Gastrocnemius medialis (tissue), 4 donors: ENCODE data around the gene SPACDR. TPM values are rescaled to one million over a fixed set of nuclear protein-coding genes. Genes with fewer than 3 reads are reported as not detected.

Source experiments
- ATAC-seq, 2 donors: fragments of 150-250 bp; one replicate each; pipeline ENCODE4 v1.9.1; 2016
- DNase-seq, 2 donors: peaks; one replicate each; pipeline ENCODE4 v3.0.0-alpha.2; 2019
- H3K27ac ChIP-seq, 4 donors: fragments of 200-600 bp; sonication (generic); 1 replicate in 1 of 4; 2 replicates in 3 of 4; pipeline ENCODE4 v1.5.1; 2016 to 2018; ENCODE audit warnings: mild to moderate bottlenecking in 2 of 4, moderate library complexity in 1 of 4
- H3K27me3 ChIP-seq, 3 donors: fragments of 200-600 bp; sonication (generic) in 2 of 3; 1 replicate in 1 of 3; 2 replicates in 2 of 3; pipeline versions ENCODE4 v1.5.1 to v1.6.0; 2016 to 2019; ENCODE audit warnings: mild to moderate bottlenecking in 1 of 3, moderate library complexity in 1 of 3
- H3K36me3 ChIP-seq, 2 donors: fragments of 200-600 bp; sonication (generic) in 1 of 2; one replicate each; pipeline ENCODE4 v1.5.1; 2017 to 2018
- H3K4me1 ChIP-seq, 2 donors: fragments of 200-600 bp; sonication (generic) in 1 of 2; one replicate each; pipeline ENCODE4 v1.5.1; 2016 to 2017; ENCODE audit warnings: mild to moderate bottlenecking in 2 of 2
- H3K4me3 ChIP-seq, 4 donors: fragments of 200-600 bp; sonication (generic) in 3 of 4; 1 replicate in 1 of 4; 2 replicates in 3 of 4; pipeline ENCODE4 v1.5.1; 2016 to 2019; ENCODE audit warnings: mild to moderate bottlenecking in 2 of 4
- H3K9me3 ChIP-seq, 3 donors: fragments of 200-600 bp; sonication (generic) in 2 of 3; 1 replicate in 1 of 3; 2 replicates in 2 of 3; pipeline ENCODE4 v1.5.1; 2016 to 2019
- CTCF ChIP-seq, 5 experiments: fragments of 450-650 bp in 3 of 5; fragments of 200-600 bp in 2 of 5; sonication (generic) in 2 of 5; IDR thresholded peaks in 4 of 5; conservative IDR thresholded peaks in 1 of 5; 1 replicate in 4 of 5; 2 replicates in 1 of 5; pipeline ENCODE4 v1.5.1; 2016 to 2019; ENCODE audit warnings: antibody characterized with exemption in 5 of 5, mild to moderate bottlenecking in 3 of 5, moderate library complexity in 3 of 5
- POLR2A ChIP-seq, 2 donors: fragments of 450-650 bp; IDR thresholded peaks; one replicate each; pipeline ENCODE4 v1.6.1; 2017; ENCODE audit warnings: antibody characterized with exemption in 2 of 2, mild to moderate bottlenecking in 2 of 2, moderate library complexity in 2 of 2
- in situ Hi-C, 4 donors: fragments of 200-750 bp; cut with MboI; loops; one replicate each; pipeline versions ENCODE4 v1.15.0 to v1.8.0; 2017; ENCODE audit warnings: low sequenced_read_pairs in 4 of 4
- intact Hi-C: fragments of 100-400 bp; cut with DNase I; formaldehyde crosslinking; loops from one replicate; pipeline ENCODE4 v1.15.1; 2023; ENCODE audit warnings: low total_unique reads
- total RNA-seq, 4 donors: library from RNA; depleted of rRNA; stranded (reverse); fragments of >200 nt; gene quantifications; one replicate each; pipeline versions ENCODE4 v1.1.0 to v1.2.3, GENCODE V29; 2016

SPACDR gene
- total RNA-seq, 4 donors from 2014 or later, result 0.29 TPM; not detected in 3

- no peak overlapping the region for H3K27ac ChIP-seq
- in situ Hi-C loops, result no loop called here
- no peak for DNase-seq
- H3K9me3 ChIP-seq, result no peaks in the 10 kb centered on the region
- H3K4me1 ChIP-seq, result no peaks in the 10 kb centered on the region
- peaks cover 0 to 15% (median 0%) of the 10 kb centered on the region in 3 donors for H3K27me3 ChIP-seq
- no peak for ATAC-seq
- no peaks in the 10 kb centered on the region for H3K36me3 ChIP-seq
- no peak overlapping the region for H3K4me3 ChIP-seq
- TF ChIP-seq CTCF (IDR thresholded peaks at IDR 0.05 in 4 of 5, conservative IDR thresholded peaks at IDR 0.05 in 1 of 5) (no peak), POLR2A (IDR thresholded peaks at IDR 0.05) (no peak)
- intact Hi-C loops, result no loop called here
These were observed 25.8 kb upstream of the SPACDR start for GRCh38 chr7:100489824-100490223.

GRCh38 chr7:100489121-100489520 lies 25.1 kb upstream of the SPACDR start:
- no peaks in the 10 kb centered on the region for H3K4me1 ChIP-seq
- in situ Hi-C loops, result no loop called here
- intact Hi-C loops, result no loop called here
- TF ChIP-seq POLR2A (IDR thresholded peaks at IDR 0.05) (no peak), CTCF (IDR thresholded peaks at IDR 0.05 in 4 of 5, conservative IDR thresholded peaks at IDR 0.05 in 1 of 5) (no peak)
- no peaks in the 10 kb centered on the region for H3K36me3 ChIP-seq
- ATAC-seq (no peak), DNase-seq (no peak)
- no peak overlapping the region for H3K4me3 ChIP-seq
- H3K27ac ChIP-seq, result no peak overlapping the region
- no peaks in the 10 kb centered on the region for H3K9me3 ChIP-seq
- H3K27me3 ChIP-seq, result peaks cover 0 to 15% (median 0%) of the 10 kb centered on the region in 3 donors

GRCh38 chr7:100488333-100489095 lies 24.5 kb upstream of the SPACDR start:
- Histone ChIP-seq H3K4me3 (no peak overlapping the region), H3K9me3 (no peaks in the 10 kb centered on the region), H3K27ac (no peak overlapping the region), H3K27me3 (peaks cover 0 to 9% (median 0%) of the 10 kb centered on the region in 3 donors), H3K36me3 (no peaks in the 10 kb centered on the region), H3K4me1 (no peaks in the 10 kb centered on the region)
- no peak for DNase-seq
- TF ChIP-seq POLR2A (IDR thresholded peaks at IDR 0.05) (no peak), CTCF (IDR thresholded peaks at IDR 0.05 in 4 of 5, conservative IDR thresholded peaks at IDR 0.05 in 1 of 5) (no peak)
- ATAC-seq, result no peak
- in situ Hi-C loops, result no loop called here
- intact Hi-C loops, result no loop called here

GRCh38 chr7:100486753-100487446 lies 22.8 kb upstream of the SPACDR start:
- ATAC-seq (no peak), DNase-seq (no peak)
- no peaks in the 10 kb centered on the region for H3K27me3 ChIP-seq
- TF ChIP-seq CTCF (IDR thresholded peaks at IDR 0.05 in 4 of 5, conservative IDR thresholded peaks at IDR 0.05 in 1 of 5), result no peak
- TF ChIP-seq POLR2A (IDR thresholded peaks at IDR 0.05), result no peak
- intact Hi-C loops (no loop called here), in situ Hi-C loops (no loop called here)
- peaks cover 4 to 5% of the 10 kb centered on the region in 2 donors for H3K4me1 ChIP-seq
- H3K36me3 ChIP-seq, result no peaks in the 10 kb centered on the region
- no peaks in the 10 kb centered on the region for H3K9me3 ChIP-seq
- no peak overlapping the region for H3K4me3 ChIP-seq
- H3K27ac ChIP-seq, result no peak overlapping the region
